Activated CD4-positive, alpha-beta memory T cell treated with anti-CD3 and anti-CD28 coated beads for 36 hours (primary cell): ENCODE data around the gene MYCBP2. TPM values are rescaled to one million over a fixed set of nuclear protein-coding genes. Genes with fewer than 3 reads are reported as not detected.
"Not testable (repeated sequence)": the region's sequence is repeated elsewhere in the genome, so short reads cannot be mapped to it uniquely, and the experiment has no call there.

ENCODE experiments used
- CTCF ChIA-PET: fragments of 350-600 bp; sonication (Branson Sonifier 250); formaldehyde crosslinking; loops from one replicate; lab custom pipeline; 2021; ENCODE audit warnings: antibody characterized with exemption, inconsistent platforms; lab: Charles Lee
- POLR2A ChIA-PET: fragments of 350-600 bp; sonication (Branson Sonifier 250); formaldehyde crosslinking; loops from one replicate; lab custom pipeline; 2021; ENCODE audit warnings: antibody characterized with exemption; lab: Charles Lee
- DNase-seq: peaks from one replicate; pipeline ENCODE4 v3.0.0-alpha.2; 2020
- H3K27ac Mint-ChIP-seq: one replicate; pipeline ENCODE4 v1.8.0; 2021; ENCODE audit warnings: mixed read lengths
- H3K27me3 Mint-ChIP-seq: one replicate; pipeline ENCODE4 v1.8.0; 2021; ENCODE audit warnings: mixed read lengths
- H3K36me3 Mint-ChIP-seq: one replicate; pipeline ENCODE4 v1.8.0; 2021; ENCODE audit warnings: mixed read lengths
- H3K4me1 Mint-ChIP-seq: one replicate; pipeline ENCODE4 v1.8.0; 2021; ENCODE audit warnings: low read depth, mixed read lengths
- H3K4me3 Mint-ChIP-seq: one replicate; pipeline ENCODE4 v1.8.0; 2021; ENCODE audit warnings: mild to moderate bottlenecking, mixed read lengths
- H3K9me3 Mint-ChIP-seq: one replicate; pipeline ENCODE4 v1.8.0; 2021; ENCODE audit warnings: mixed read lengths
- intact Hi-C: fragments of 100-400 bp; cut with micrococcal nuclease; formaldehyde crosslinking; loops from one replicate; pipeline ENCODE4 v1.15.1; 2023
- total RNA-seq, 2 experiments: library from RNA; stranded (reverse); gene quantifications; one replicate each; pipeline ENCODE4 v1.2.3, GENCODE V29; 2021

The MYCBP2 gene
- total RNA-seq, 2 experiments from 2014 or later, result 67.3 to 79.4 TPM

DNA sequence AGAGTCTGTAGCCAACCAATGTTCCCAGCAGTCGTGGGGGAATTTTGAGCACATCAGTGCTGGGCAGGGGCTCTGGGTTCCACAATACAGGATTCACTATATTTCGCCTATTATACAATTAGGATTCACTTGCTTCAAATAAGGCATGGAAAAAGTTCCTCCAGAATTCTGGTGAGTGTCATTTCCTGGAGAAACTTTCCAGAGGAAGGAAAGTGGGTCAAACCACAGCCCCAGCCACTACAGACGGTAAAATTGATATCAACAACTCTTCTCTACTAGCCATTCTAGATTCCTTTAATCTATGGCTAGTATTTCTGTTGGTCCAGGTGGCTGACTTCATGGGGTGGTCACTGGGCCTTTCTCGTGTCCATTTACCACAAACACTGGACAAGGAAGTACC lies 10.5 kb downstream of the MYCBP2 start:
- no peaks in the 10 kb centered on the region for H3K9me3 Mint-ChIP-seq
- H3K27me3 Mint-ChIP-seq, result no peaks in the 10 kb centered on the region
- peaks cover 80% of the 10 kb centered on the region for H3K4me1 Mint-ChIP-seq
- intact Hi-C loops, result no loop called here
- H3K4me3 Mint-ChIP-seq, result no peak overlapping the region
- H3K27ac Mint-ChIP-seq, result no peak overlapping the region
- no peaks in the 10 kb centered on the region for H3K36me3 Mint-ChIP-seq
- POLR2A ChIA-PET, result interaction anchor here (1.2 kb wide), 1 partner anchor 11 kb away, joined by 5 read pairs; the partner anchor contains the start of gene MYCBP2
- no peak for DNase-seq
- CTCF ChIA-PET, result interaction anchor here (0.8 to 2.6 kb wide), 5 partner anchors 9 to 98 kb away, joined by 3 to 14 read pairs (median 5); no protein-coding TSS in a partner anchor

DNA sequence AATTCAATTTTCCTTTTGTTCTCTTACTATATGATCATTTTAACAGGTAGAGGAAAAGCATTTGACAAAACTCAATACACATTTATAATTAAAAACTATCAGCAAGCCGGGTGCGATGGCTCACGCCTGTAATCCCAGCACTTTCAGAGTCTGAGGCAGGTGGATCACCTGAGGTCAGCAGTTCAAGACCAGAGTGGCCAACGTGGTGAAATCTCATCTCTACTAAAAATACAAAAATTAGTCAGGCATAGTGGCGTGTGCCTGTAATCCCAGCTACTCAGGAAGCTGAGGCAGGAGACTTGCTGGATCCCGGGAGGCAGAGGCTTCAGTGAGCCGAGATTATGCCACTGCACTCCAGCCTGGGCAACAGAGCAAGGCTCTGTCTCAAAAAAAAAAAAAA lies 11.4 kb downstream of the MYCBP2 start:
- H3K27ac Mint-ChIP-seq, POLR2A ChIA-PET, DNase-seq, intact Hi-C loops, H3K27me3 Mint-ChIP-seq, H3K9me3 Mint-ChIP-seq, H3K36me3 Mint-ChIP-seq, H3K4me3 Mint-ChIP-seq: not testable (repeated sequence)
- peaks cover 82% of the 10 kb centered on the region for H3K4me1 Mint-ChIP-seq
- CTCF ChIA-PET, result interaction anchor here (2.6 kb wide), 1 partner anchor 9 kb away, joined by 14 read pairs; no protein-coding TSS in a partner anchor

DNA sequence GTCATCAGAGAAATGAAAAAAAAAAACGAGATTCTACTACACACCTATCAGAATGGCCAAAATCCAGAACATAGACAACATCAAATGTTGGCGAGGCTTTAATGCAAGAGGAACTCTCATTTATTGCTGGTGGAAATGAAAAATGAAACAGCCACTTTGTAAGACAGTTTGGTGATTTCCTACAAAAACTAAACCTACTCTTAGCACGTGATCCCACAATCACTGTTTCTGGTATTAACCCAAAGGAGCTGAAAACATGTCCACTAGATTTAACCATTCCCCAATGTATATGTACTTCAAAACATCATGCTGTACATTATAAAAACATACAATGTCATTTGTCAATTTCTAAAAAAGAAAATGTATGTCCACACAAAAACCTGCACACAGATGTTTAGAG lies 13.0 kb downstream of the MYCBP2 start:
- no peak overlapping the region for H3K27ac Mint-ChIP-seq
- DNase-seq, result no peak
- intact Hi-C loops, result no loop called here
- no peaks in the 10 kb centered on the region for H3K27me3 Mint-ChIP-seq
- ChIA-PET POLR2A (no interaction called here), CTCF (interaction anchor here (0.7 to 1.6 kb wide), 2 partner anchors 8 to 163 kb away, joined by 3 read pairs; no protein-coding TSS in a partner anchor)
- H3K4me1 Mint-ChIP-seq, result peaks cover 81% of the 10 kb centered on the region
- no peaks in the 10 kb centered on the region for H3K9me3 Mint-ChIP-seq
- no peaks in the 10 kb centered on the region for H3K36me3 Mint-ChIP-seq
- H3K4me3 Mint-ChIP-seq, result no peak overlapping the region

DNA sequence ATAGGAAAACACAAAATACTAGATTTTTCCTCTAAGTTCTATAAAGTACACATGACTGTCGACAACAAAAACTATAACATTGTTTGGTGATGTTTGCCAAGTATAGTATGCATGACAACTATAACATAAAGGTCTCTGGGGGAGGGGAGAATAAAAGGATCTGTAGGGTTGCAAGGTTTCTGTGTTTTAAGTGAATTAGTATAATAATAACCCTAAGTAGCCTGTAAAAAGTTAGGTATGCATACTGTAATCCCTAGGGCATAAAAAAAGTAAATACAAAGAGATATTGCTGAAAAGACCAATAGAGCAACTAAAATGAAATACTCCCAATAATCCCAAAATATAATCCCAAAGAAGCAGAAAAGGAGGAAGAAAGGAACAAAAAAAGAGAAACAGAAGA lies 14.6 kb downstream of the MYCBP2 start:
- H3K36me3 Mint-ChIP-seq, result no peaks in the 10 kb centered on the region
- CTCF ChIA-PET, result no interaction called here
- peaks cover 85% of the 10 kb centered on the region for H3K4me1 Mint-ChIP-seq
- intact Hi-C loops, result no loop called here
- POLR2A ChIA-PET, result no interaction called here
- no peaks in the 10 kb centered on the region for H3K9me3 Mint-ChIP-seq
- H3K27ac Mint-ChIP-seq, result no peak overlapping the region
- H3K27me3 Mint-ChIP-seq, result no peaks in the 10 kb centered on the region
- no peak overlapping the region for H3K4me3 Mint-ChIP-seq
- DNase-seq, result no peak

DNA sequence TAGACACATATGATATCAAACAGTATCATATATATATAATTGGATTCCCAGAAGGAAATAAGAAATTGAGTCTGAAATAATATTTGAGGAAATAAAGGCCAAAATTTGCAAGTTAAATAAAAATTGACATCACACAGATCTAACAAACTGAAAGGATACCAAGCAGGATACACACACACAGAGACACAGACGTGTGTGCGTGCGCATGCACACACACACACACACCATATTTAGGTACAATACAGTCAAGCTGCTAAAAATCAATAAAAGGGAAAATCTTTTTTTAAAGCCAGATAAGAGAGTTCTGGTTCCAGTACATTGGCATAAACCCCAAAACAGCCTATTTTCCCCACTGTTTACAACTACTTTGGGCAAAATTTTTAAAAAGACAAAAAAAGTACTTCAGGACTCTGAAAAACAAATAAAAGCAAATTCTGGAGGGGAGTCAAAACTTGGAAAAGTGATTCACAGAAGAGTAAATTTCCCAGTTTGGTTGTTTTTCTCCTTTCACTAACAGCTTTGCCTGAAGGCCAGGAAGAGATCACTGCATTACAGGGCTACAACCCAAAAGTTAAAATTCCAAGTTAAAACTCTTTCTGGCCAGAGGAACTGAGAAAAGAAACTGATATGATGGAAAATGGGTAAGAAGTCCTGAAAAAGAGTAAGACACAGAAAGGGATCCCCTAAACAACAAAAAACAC lies 16.2 kb downstream of the MYCBP2 start:
- CTCF ChIA-PET, result no interaction called here
- Mint-ChIP-seq H3K4me3 (no peak overlapping the region), H3K4me1 (peaks cover 83% of the 10 kb centered on the region), H3K27ac (no peak overlapping the region), H3K27me3 (no peaks in the 10 kb centered on the region), H3K36me3 (no peaks in the 10 kb centered on the region), H3K9me3 (no peaks in the 10 kb centered on the region)
- DNase-seq, result no peak
- intact Hi-C loops, result no loop called here
- POLR2A ChIA-PET, result interaction anchor here (1.1 kb wide), 1 partner anchor 12 kb away, joined by 3 read pairs; no protein-coding TSS in a partner anchor

DNA sequence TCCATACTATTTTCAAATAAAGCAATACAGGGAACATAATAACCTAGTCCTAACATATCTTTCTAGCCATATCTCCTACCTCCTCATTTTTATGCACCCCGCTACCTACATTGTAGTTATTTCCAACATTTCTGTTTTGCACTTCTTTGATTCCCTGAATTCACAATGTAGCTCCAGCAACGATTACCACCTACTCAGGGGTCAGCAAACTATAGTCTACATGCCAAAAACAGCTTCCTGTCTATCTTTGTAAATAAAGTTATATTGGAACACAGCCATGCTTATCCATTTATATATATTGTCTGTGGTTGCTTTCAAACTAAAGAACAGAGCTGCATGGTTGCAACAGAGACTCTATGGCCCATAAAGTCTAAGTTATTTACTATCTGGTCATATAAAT lies 16.7 kb downstream of the MYCBP2 start:
- no peak overlapping the region for H3K4me3 Mint-ChIP-seq
- no peak overlapping the region for H3K27ac Mint-ChIP-seq
- ChIA-PET CTCF (no interaction called here), POLR2A (interaction anchor here (1.1 kb wide), 1 partner anchor 13 kb away, joined by 3 read pairs; no protein-coding TSS in a partner anchor)
- intact Hi-C loops, result no loop called here
- no peaks in the 10 kb centered on the region for H3K9me3 Mint-ChIP-seq
- no peaks in the 10 kb centered on the region for H3K27me3 Mint-ChIP-seq
- DNase-seq, result no peak
- peaks cover 88% of the 10 kb centered on the region for H3K4me1 Mint-ChIP-seq
- H3K36me3 Mint-ChIP-seq, result no peaks in the 10 kb centered on the region

DNA sequence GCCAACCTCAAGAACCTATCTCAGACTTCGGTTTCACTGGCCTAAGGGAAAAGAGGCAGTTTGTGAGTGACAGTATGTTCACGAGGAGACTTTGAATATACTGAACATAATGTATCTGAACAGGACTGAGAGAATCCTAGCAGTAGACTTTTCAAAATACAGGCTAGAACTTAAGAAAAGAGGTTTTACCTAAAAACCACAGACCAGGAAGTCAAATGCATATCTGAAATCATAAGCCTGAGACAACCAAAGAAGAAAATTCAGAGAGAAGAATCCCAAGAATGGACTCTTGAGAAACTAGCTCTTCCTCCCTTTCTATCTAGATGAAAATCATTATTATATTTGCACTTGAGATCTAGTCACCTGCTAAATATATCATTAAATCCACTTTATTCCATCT lies 17.6 kb downstream of the MYCBP2 start:
- POLR2A ChIA-PET, result no interaction called here
- no peaks in the 10 kb centered on the region for H3K9me3 Mint-ChIP-seq
- peaks cover 1% of the 10 kb centered on the region for H3K36me3 Mint-ChIP-seq
- H3K27ac Mint-ChIP-seq, result no peak overlapping the region
- intact Hi-C loops, result no loop called here
- no peak overlapping the region for H3K4me3 Mint-ChIP-seq
- H3K27me3 Mint-ChIP-seq, result no peaks in the 10 kb centered on the region
- CTCF ChIA-PET, result no interaction called here
- no peak for DNase-seq
- H3K4me1 Mint-ChIP-seq, result peaks cover 84% of the 10 kb centered on the region

DNA sequence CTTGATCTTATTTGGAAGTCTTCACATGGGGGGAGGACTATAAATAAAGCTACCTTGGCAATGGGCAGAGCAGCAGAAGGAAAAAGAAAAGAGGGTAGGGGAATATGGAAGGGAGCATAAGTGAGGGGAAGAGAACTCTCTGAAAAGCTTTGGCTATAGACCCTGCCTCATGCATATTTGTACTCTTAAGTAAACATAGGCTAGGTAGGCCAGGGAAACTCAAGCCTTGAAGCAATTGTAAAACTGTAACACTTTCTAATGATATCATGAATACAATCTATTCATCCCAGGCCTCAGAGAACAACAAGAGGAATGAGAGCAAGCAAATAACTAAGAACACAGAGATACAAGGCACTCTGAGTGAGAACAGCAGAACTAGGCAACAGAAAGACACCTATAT lies 20.4 kb downstream of the MYCBP2 start:
- Mint-ChIP-seq H3K36me3 (peaks cover 3% of the 10 kb centered on the region), H3K27ac (no peak overlapping the region), H3K9me3 (no peaks in the 10 kb centered on the region), H3K4me3 (no peak overlapping the region), H3K27me3 (no peaks in the 10 kb centered on the region), H3K4me1 (peaks cover 76% of the 10 kb centered on the region)
- intact Hi-C loops, result loop anchor here (2.0 kb wide), 1 partner anchor 16 kb away; no protein-coding TSS in a partner anchor
- no peak for DNase-seq
- ChIA-PET CTCF (interaction anchor here (3.0 kb wide), 1 partner anchor 10 kb away, joined by 14 read pairs; no protein-coding TSS in a partner anchor), POLR2A (interaction anchor here (0.6 kb wide), 1 partner anchor 172 kb away, joined by 3 read pairs; no protein-coding TSS in a partner anchor)

DNA sequence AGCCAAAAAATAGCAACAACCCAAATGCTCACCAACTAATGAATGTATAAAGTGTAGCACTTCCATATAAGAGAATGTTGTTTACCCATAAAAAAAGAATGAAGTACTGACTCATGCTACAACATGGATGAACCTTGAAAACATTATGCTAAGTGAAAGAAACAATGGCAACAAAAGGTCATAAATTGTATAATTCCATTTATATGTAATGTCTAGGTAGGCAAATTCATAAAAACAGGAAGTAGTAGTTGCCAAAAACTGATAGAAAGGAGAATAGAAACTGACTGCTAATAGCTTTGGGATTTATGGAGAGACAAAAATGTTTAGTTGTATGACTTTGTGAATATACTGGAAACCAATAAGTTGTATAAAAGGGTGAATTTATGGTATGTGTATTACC lies 21.6 kb downstream of the MYCBP2 start:
- intact Hi-C loops, result no loop called here
- no peaks in the 10 kb centered on the region for H3K27me3 Mint-ChIP-seq
- H3K4me3 Mint-ChIP-seq, result no peak overlapping the region
- peaks cover 74% of the 10 kb centered on the region for H3K4me1 Mint-ChIP-seq
- H3K36me3 Mint-ChIP-seq, result peaks cover 3% of the 10 kb centered on the region
- POLR2A ChIA-PET, result no interaction called here
- no peak for DNase-seq
- no peak overlapping the region for H3K27ac Mint-ChIP-seq
- no peaks in the 10 kb centered on the region for H3K9me3 Mint-ChIP-seq
- CTCF ChIA-PET, result interaction anchor here (3.0 kb wide), 1 partner anchor 12 kb away, joined by 14 read pairs; no protein-coding TSS in a partner anchor

DNA sequence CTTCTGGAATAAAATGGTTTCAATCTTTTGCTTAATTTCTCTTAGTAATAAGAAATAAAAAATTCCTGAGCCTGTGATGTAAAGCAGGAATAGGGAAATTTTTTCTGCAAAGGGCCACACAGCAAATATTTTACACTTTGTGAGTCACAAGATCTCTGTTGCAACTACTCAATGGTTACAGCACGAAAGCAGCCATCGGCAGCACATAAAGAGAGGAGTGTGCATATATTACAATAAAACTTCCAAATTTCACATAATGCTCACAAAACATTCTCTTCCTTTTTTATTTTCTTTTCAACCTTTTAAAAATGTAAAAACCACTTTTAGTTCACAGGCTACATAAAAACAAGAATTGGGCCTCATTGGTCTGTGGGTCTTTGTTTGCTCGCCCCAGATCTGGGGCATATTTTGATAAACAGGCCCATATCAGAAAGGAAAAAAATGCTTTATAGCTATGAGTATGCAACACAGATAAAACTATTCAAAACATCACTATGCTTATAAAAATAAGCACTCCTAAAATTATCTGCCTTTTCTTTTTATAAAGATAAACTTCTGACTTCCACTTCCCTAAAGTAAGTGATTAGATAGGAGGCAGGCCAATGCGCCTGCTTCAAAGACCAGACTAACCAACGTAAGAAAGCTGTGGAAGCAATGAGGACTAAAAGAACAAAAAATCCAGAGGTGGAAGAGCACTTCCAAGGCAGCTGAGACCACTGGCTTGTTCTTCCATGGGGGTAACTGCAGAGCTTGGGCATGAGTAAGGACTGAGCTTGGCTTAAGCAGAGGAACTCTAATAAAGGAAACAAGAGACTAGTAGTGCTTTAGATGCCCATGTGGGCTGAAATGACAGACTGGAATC lies 26.5 kb downstream of the MYCBP2 start:
- intact Hi-C loops, result no loop called here
- Mint-ChIP-seq H3K9me3 (no peaks in the 10 kb centered on the region), H3K4me3 (no peak overlapping the region), H3K36me3 (peaks cover 7% of the 10 kb centered on the region), H3K27ac (no peak overlapping the region), H3K27me3 (no peaks in the 10 kb centered on the region), H3K4me1 (peaks cover 56% of the 10 kb centered on the region)
- no peak for DNase-seq
- ChIA-PET POLR2A (no interaction called here), CTCF (interaction anchor here (0.7 kb wide), 2 partner anchors 178 to 451 kb away, joined by 3 read pairs; no protein-coding TSS in a partner anchor)

DNA sequence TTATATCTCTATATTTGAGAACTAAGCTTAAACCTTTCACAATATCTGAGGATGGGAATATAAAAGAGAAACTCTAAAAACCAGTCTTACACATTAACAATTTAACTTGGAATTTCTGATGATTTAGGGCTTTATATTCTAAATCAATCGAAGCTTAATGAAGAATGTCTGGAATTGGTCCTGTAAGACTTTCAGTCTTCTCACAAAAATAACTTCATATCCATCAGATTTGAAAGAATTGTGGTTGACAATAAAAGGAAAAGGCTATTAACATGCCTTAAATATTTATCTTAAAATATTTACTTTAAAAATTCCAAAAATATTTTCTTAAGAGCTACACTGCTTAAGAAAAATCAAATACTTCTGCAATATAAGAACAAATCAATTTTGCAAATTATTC lies 27.3 kb downstream of the MYCBP2 start:
- peaks cover 55% of the 10 kb centered on the region for H3K4me1 Mint-ChIP-seq
- POLR2A ChIA-PET, result no interaction called here
- intact Hi-C loops, result no loop called here
- CTCF ChIA-PET, result interaction anchor here (0.7 kb wide), 1 partner anchor 179 kb away, joined by 3 read pairs; no protein-coding TSS in a partner anchor
- no peak overlapping the region for H3K4me3 Mint-ChIP-seq
- H3K36me3 Mint-ChIP-seq, result peaks cover 12% of the 10 kb centered on the region
- no peaks in the 10 kb centered on the region for H3K9me3 Mint-ChIP-seq
- no peaks in the 10 kb centered on the region for H3K27me3 Mint-ChIP-seq
- DNase-seq, result no peak
- H3K27ac Mint-ChIP-seq, result no peak overlapping the region

DNA sequence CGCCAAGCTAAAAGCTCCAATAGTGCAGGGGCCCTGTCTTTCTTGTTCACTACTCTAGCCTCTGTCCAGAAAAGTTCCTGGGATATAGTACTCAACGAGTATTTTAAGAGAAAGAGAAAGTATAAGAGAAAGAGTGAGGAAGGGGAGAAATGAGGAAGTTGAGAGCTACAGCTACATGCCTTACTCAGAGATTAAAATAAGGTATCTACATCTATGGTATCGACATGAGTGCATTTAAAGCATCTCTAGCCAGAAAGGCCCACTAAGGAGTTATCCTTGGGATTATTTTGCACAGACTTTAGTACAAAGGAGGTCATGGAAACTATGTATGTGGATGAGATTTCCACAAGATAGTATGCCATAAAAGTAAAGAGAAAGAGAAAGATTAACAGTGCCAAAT lies 28.5 kb downstream of the MYCBP2 start:
- Mint-ChIP-seq H3K4me3 (no peak overlapping the region), H3K36me3 (peaks cover 18% of the 10 kb centered on the region), H3K4me1 (peaks cover 46% of the 10 kb centered on the region), H3K27me3 (no peaks in the 10 kb centered on the region), H3K27ac (no peak overlapping the region), H3K9me3 (no peaks in the 10 kb centered on the region)
- intact Hi-C loops, result no loop called here
- POLR2A ChIA-PET, result no interaction called here
- CTCF ChIA-PET, result interaction anchor here (1.0 kb wide), 1 partner anchor 180 kb away, joined by 5 read pairs; no protein-coding TSS in a partner anchor
- no peak for DNase-seq
